Nephron (organoid): Measurements from ENCODE around the gene PLEKHA3.

Source experiments
- H3K27ac Mint-ChIP-seq, 3 experiments: 2 replicates each; pipeline ENCODE4 v1.8.0; 2020; ENCODE audit warnings: mixed read lengths in 3 of 3, mild to moderate bottlenecking in 2 of 3, moderate library complexity in 1 of 3
- H3K27me3 Mint-ChIP-seq: 2 replicates; pipeline ENCODE4 v1.8.0; 2021; ENCODE audit warnings: low read depth, mild to moderate bottlenecking, moderate library complexity, mixed read lengths
- H3K36me3 Mint-ChIP-seq: 2 replicates; pipeline ENCODE4 v1.8.0; 2020; ENCODE audit warnings: low read depth, mixed read lengths
- H3K4me1 Mint-ChIP-seq: 2 replicates; pipeline ENCODE4 v1.8.0; 2020; ENCODE audit warnings: mixed read lengths
- H3K4me3 Mint-ChIP-seq, 3 experiments: 2 replicates each; pipeline ENCODE4 v1.8.0; 2020; ENCODE audit warnings: mild to moderate bottlenecking in 3 of 3, mixed read lengths in 3 of 3, moderate library complexity in 2 of 3
- H3K9me3 Mint-ChIP-seq: 2 replicates; pipeline ENCODE4 v1.8.0; 2020; ENCODE audit warnings: mixed read lengths
- TF ChIP-seq, protein P1 (sequence below), 3 experiments: fragments of 200-600 bp; sonication (generic); IDR thresholded peaks; one replicate each; pipeline ENCODE4 v1.5.0; 2021; ENCODE audit warnings: antibody characterized with exemption in 3 of 3; ENCODE audit not compliant: unreplicated experiment in 3 of 3

The PLEKHA3 gene

DNA sequence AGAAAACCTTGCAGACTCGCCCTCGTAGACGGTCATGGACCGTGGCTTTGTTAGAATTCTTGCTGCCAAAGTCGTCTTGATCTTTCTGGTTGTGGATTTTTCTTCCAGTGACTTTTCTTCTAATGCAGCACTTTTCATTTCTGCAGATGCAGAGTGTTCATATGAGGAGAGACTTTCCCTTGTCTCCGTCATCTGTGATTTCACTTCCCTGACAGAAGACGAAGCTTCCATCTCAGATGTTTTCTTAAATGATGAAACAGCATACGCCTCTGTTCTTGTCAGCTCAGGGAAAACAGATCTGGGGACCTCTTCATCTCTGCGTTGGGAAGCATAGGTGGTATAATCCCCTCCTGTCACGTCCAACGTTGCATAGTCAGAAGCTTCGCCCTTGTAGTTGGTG is 50.9 kb downstream of the PLEKHA3 start:
- Mint-ChIP-seq H3K27ac (no peak overlapping the region), H3K36me3 (peaks cover 66% of the 10 kb centered on the region), H3K27me3 (peaks cover 3% of the 10 kb centered on the region), H3K9me3 (no peaks in the 10 kb centered on the region), H3K4me1 (no peaks in the 10 kb centered on the region), H3K4me3 (no peak overlapping the region)
- TF ChIP-seq, protein P1, sequence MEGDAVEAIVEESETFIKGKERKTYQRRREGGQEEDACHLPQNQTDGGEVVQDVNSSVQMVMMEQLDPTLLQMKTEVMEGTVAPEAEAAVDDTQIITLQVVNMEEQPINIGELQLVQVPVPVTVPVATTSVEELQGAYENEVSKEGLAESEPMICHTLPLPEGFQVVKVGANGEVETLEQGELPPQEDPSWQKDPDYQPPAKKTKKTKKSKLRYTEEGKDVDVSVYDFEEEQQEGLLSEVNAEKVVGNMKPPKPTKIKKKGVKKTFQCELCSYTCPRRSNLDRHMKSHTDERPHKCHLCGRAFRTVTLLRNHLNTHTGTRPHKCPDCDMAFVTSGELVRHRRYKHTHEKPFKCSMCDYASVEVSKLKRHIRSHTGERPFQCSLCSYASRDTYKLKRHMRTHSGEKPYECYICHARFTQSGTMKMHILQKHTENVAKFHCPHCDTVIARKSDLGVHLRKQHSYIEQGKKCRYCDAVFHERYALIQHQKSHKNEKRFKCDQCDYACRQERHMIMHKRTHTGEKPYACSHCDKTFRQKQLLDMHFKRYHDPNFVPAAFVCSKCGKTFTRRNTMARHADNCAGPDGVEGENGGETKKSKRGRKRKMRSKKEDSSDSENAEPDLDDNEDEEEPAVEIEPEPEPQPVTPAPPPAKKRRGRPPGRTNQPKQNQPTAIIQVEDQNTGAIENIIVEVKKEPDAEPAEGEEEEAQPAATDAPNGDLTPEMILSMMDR (IDR thresholded peaks at IDR 0.05; ENCODE audit: unreplicated experiment in 3 of 3): no peak

DNA sequence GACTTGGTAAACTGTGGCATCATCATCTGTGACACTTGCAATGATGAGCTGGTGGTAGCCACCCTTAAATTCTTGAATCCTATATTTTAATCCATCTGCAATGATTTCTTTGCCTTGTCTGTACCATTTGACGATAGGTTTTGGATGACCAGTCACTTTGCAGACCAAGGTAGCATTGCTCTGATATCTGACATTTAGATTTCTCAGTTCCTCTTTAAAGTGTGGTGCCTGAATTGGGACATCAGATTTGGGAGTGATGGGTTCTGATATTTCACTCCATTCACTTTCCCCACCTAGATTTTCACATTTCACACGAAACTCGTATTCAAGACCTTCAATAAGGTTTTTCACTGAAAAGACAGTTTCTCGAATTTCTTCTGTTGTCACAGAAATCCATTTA is 55.8 kb downstream of the PLEKHA3 start:
- Mint-ChIP-seq H3K27me3 (no peaks in the 10 kb centered on the region), H3K27ac (no peak overlapping the region), H3K4me1 (no peaks in the 10 kb centered on the region), H3K4me3 (no peak overlapping the region), H3K36me3 (peaks cover 91% of the 10 kb centered on the region), H3K9me3 (no peaks in the 10 kb centered on the region)
- TF ChIP-seq, protein P1 (IDR thresholded peaks at IDR 0.05; ENCODE audit: unreplicated experiment in 3 of 3): no peak

DNA sequence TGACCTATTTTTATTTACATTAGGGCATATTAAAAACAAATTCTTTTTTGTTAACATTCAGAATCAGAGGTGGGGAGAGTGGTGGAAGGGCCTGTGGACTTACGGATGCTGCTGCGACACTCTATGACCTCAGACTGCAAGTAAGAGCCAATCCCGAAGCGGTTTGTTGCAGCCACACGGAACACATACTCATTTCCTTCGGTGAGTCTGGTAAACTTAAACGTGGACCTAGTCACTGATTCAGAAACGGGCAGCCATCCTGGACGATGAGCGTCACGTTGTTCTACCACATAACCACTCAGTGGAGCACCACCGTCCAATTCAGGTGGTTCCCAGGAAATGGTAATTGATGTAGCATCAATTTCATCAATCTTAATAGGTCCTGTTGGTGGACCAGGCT is 61.9 kb downstream of the PLEKHA3 start:
- Mint-ChIP-seq H3K9me3 (no peaks in the 10 kb centered on the region), H3K4me1 (no peaks in the 10 kb centered on the region), H3K27ac (no peak overlapping the region), H3K4me3 (no peak overlapping the region), H3K27me3 (no peaks in the 10 kb centered on the region), H3K36me3 (peaks cover 83% of the 10 kb centered on the region)
- TF ChIP-seq, protein P1 (IDR thresholded peaks at IDR 0.05; ENCODE audit: unreplicated experiment in 3 of 3): no peak

DNA sequence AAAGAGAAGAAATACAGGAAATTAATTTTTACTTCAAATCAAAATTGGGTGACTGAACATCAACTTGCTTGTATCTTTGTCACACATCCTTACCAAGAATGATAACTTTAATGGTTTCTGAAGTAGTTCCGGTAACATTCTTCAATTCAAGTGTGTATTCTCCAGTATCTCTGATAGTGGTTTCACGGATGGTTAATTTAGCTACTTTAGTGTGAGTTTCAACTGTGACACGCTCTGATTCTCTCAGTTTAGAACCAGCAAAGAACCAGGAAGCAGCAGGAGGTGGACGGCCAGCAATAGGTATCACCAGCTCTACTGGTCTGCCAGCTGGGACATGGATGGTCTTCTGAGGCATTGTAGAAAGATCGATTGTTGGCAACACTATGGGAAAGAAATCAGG is 62.3 kb downstream of the PLEKHA3 start:
- H3K27ac Mint-ChIP-seq: no peak overlapping the region
- H3K36me3 Mint-ChIP-seq: peaks cover 84% of the 10 kb centered on the region
- H3K27me3 Mint-ChIP-seq: no peaks in the 10 kb centered on the region
- TF ChIP-seq, protein P1 (IDR thresholded peaks at IDR 0.05; ENCODE audit: unreplicated experiment in 3 of 3): no peak
- H3K9me3 Mint-ChIP-seq: no peaks in the 10 kb centered on the region
- H3K4me3 Mint-ChIP-seq: no peak overlapping the region
- no peaks in the 10 kb centered on the region for H3K4me1 Mint-ChIP-seq

DNA sequence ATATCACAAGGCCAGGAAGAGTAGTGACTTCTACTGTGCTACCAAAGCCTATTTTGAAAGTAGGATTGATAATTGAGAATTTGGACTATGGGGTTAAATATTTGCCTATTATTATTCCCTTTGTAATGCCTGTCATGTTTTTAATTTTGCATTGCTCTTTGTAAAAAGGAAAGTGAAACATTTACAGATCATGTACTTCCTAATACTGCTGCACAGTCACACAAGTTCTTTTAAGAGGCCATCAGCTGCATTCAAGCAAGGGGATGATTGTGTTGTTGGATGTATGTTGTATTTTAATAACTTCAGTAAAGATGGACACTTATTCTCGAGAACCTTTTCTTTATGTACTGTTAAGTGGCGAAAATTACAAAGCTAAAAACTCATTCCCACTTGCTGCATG is 70.1 kb downstream of the PLEKHA3 start:
- Mint-ChIP-seq H3K4me3 (no peak overlapping the region), H3K36me3 (peaks cover 81% of the 10 kb centered on the region), H3K27ac (no peak overlapping the region), H3K27me3 (no peaks in the 10 kb centered on the region), H3K4me1 (no peaks in the 10 kb centered on the region), H3K9me3 (no peaks in the 10 kb centered on the region)
- TF ChIP-seq, protein P1 (IDR thresholded peaks at IDR 0.05; ENCODE audit: unreplicated experiment in 3 of 3): no peak

DNA sequence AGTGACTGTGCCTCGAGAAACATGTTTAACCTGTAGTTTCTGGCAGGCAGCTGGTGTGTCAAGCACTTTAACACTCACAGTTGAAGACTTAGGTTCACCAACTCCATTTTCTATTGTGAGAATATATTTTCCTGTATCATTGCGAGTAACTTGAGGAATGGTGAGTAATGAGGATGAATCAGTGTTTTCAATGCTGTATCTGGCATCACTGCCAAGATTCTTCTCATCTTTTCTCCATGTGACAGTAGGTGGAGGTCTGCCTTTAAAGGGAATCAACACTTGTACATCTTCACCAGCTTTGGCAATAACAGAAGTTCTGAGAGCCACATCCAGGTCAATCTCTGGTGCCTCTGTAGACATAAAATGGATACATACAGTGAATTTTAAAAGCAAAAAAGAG is 72.8 kb downstream of the PLEKHA3 start:
- no peaks in the 10 kb centered on the region for H3K4me1 Mint-ChIP-seq
- H3K36me3 Mint-ChIP-seq: peaks cover 65% of the 10 kb centered on the region
- no peaks in the 10 kb centered on the region for H3K27me3 Mint-ChIP-seq
- TF ChIP-seq, protein P1 (IDR thresholded peaks at IDR 0.05; ENCODE audit: unreplicated experiment in 3 of 3): no peak
- H3K27ac Mint-ChIP-seq: no peak overlapping the region
- no peak overlapping the region for H3K4me3 Mint-ChIP-seq
- no peaks in the 10 kb centered on the region for H3K9me3 Mint-ChIP-seq
